Measurements from ENCODE around the gene TMEM9. TPM values are rescaled to one million over a fixed set of nuclear protein-coding genes. Genes with fewer than 3 reads are reported as not detected.

The TMEM9 gene
- total and polyA plus RNA-seq, 4 donors, result 30.5 to 59.5 (median 49.0) TPM

DNA sequence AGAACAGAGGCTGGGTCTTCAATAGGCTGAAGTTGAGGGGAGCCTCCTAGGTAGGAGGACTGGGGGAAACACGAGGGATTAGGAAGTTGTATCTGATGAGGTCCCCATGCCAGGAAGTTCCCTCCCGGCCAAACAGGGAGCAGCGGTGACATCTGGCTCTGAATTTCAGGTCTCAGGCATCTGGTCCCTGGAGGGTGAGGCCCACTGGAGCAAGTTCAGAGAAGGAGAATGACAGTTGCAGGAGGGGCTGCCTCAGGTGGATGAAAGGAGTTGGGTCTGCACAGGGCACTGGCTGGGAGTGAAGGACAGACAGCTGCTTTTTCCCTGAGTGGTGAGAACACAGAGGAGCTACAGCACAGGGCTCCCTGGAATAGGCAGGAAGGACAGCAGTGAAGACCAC lies 9.1 kb downstream of the TMEM9 start:
- TF ChIP-seq CTCF (IDR thresholded peaks at IDR 0.05; ENCODE audit: low read depth, low read length, missing input control), result no peak
- no peak for TF ChIP-seq EGR1 (IDR thresholded peaks at IDR 0.05; ENCODE audit: low read depth in 2 of 2)
- TF ChIP-seq SP1 (IDR thresholded peaks at IDR 0.05), result no peak
- TF ChIP-seq FOXA2 (IDR thresholded peaks at IDR 0.05), result no peak
- TF ChIP-seq, protein P1, sequence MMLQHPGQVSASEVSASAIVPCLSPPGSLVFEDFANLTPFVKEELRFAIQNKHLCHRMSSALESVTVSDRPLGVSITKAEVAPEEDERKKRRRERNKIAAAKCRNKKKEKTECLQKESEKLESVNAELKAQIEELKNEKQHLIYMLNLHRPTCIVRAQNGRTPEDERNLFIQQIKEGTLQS (IDR thresholded peaks at IDR 0.05), result no peak
- TF ChIP-seq YY1 (IDR thresholded peaks at IDR 0.05), result no peak
- no peak for TF ChIP-seq HNF4A (conservative IDR thresholded peaks at IDR 0.05)
- no peak for TF ChIP-seq GABPA (IDR thresholded peaks at IDR 0.05 in 1 of 2, conservative IDR thresholded peaks at IDR 0.05 in 1 of 2)
- TF ChIP-seq NR2F2 (IDR thresholded peaks at IDR 0.05), result no peak
- TF ChIP-seq TAF1 (conservative IDR thresholded peaks at IDR 0.05), result no peak
- TF ChIP-seq, protein P2, sequence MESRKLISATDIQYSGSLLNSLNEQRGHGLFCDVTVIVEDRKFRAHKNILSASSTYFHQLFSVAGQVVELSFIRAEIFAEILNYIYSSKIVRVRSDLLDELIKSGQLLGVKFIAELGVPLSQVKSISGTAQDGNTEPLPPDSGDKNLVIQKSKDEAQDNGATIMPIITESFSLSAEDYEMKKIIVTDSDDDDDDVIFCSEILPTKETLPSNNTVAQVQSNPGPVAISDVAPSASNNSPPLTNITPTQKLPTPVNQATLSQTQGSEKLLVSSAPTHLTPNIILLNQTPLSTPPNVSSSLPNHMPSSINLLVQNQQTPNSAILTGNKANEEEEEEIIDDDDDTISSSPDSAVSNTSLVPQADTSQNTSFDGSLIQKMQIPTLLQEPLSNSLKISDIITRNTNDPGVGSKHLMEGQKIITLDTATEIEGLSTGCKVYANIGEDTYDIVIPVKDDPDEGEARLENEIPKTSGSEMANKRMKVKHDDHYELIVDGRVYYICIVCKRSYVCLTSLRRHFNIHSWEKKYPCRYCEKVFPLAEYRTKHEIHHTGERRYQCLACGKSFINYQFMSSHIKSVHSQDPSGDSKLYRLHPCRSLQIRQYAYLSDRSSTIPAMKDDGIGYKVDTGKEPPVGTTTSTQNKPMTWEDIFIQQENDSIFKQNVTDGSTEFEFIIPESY (IDR thresholded peaks at IDR 0.05), result no peak
- TF ChIP-seq JUND (IDR thresholded peaks at IDR 0.05), result no peak
- TF ChIP-seq RXRA (IDR thresholded peaks at IDR 0.05), result no peak
- TF ChIP-seq RAD21 (IDR thresholded peaks at IDR 0.05), result no peak
- TF ChIP-seq, protein P3, sequence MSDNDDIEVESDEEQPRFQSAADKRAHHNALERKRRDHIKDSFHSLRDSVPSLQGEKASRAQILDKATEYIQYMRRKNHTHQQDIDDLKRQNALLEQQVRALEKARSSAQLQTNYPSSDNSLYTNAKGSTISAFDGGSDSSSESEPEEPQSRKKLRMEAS (IDR thresholded peaks at IDR 0.05), result no peak
- TF ChIP-seq HNF4G (IDR thresholded peaks at IDR 0.05), result no peak
- TF ChIP-seq FOXA1 (IDR thresholded peaks at IDR 0.05), result no peak
- no peak overlapping the region for H3K4me3 ChIP-seq (ENCODE audit: low read depth in 1 of 3, low read length in 3 of 3)
- 90% methylated on average over 3 of the region's 3 CpGs for WGBS

GRCh38 chr1:201144701-201145100 lies 9.6 kb downstream of the TMEM9 start:
- Histone ChIP-seq H3K27me3 (ENCODE audit: control insufficient read depth in 4 of 4, insufficient read depth in 4 of 4, low read length in 3 of 4) (no peaks in the 10 kb centered on the region), H3K4me3 (ENCODE audit: low read depth in 1 of 3, low read length in 3 of 3) (no peak overlapping the region), H3K9me3 (ENCODE audit: control insufficient read depth in 4 of 4, low read length in 3 of 4) (no peaks in the 10 kb centered on the region), H3K27ac (ENCODE audit: low read depth in 1 of 2, low read length in 2 of 2) (no peak overlapping the region), H3K4me1 (ENCODE audit: control insufficient read depth in 4 of 4, insufficient read depth in 4 of 4, low read length in 3 of 4) (no peaks in the 10 kb centered on the region), H3K9ac (ENCODE audit: low read depth in 1 of 2, low read length in 2 of 2) (no peak overlapping the region), H3K36me3 (ENCODE audit: control insufficient read depth in 4 of 4, insufficient read depth in 3 of 4, low read depth in 1 of 4, low read length in 3 of 4) (peaks cover 2 to 59% (median 18%) of the 10 kb centered on the region in 4 donors)
- TF ChIP-seq, protein P2 (IDR thresholded peaks at IDR 0.05), result no peak
- TF ChIP-seq SP1 (IDR thresholded peaks at IDR 0.05) (no peak), TAF1 (conservative IDR thresholded peaks at IDR 0.05) (no peak), HNF4A (conservative IDR thresholded peaks at IDR 0.05) (no peak), CTCF (IDR thresholded peaks at IDR 0.05; ENCODE audit: low read depth, low read length, missing input control) (no peak)
- TF ChIP-seq, protein P1 (IDR thresholded peaks at IDR 0.05), result no peak
- DNase-seq (ENCODE audit: low spot score), result no peak
- WGBS, result 80% methylated on average over 5 of the region's 5 CpGs

More for the DNA sequence above, 9.1 kb downstream of the TMEM9 start:
- H3K27me3 ChIP-seq (ENCODE audit: control insufficient read depth in 4 of 4, insufficient read depth in 4 of 4, low read length in 3 of 4), result no peaks in the 10 kb centered on the region
- H3K4me1 ChIP-seq (ENCODE audit: control insufficient read depth in 4 of 4, insufficient read depth in 4 of 4, low read length in 3 of 4), result no peaks in the 10 kb centered on the region
- H3K27ac ChIP-seq (ENCODE audit: low read depth in 1 of 2, low read length in 2 of 2), result no peak overlapping the region
- no peaks in the 10 kb centered on the region for H3K9me3 ChIP-seq (ENCODE audit: control insufficient read depth in 4 of 4, low read length in 3 of 4)
- peaks cover 2 to 55% (median 17%) of the 10 kb centered on the region in 4 donors for H3K36me3 ChIP-seq (ENCODE audit: control insufficient read depth in 4 of 4, insufficient read depth in 3 of 4, low read depth in 1 of 4, low read length in 3 of 4)
- H3K9ac ChIP-seq (ENCODE audit: low read depth in 1 of 2, low read length in 2 of 2), result no peak overlapping the region
- no peak for DNase-seq (ENCODE audit: low spot score)

Data from liver (tissue), 9 donors.